Activated T-cell treated with anti-CD3 and anti-CD28 coated beads, Interleukin-2, amount 50 U/mL, for 72 hours (primary cell): ENCODE measurements around the gene CPO. TPM values are rescaled to one million over a fixed set of nuclear protein-coding genes. Genes with fewer than 3 reads are reported as not detected.

Source experiments
- ATAC-seq, 2 donors: fragments of 150-1000 bp; cut with Tn5 transposase; replicated peaks in 1 of 2; 2 replicates each; pipeline ENCODE4 v1.10.0; 2021; ENCODE audit warnings: moderate library complexity in 2 of 2, mild to moderate bottlenecking in 1 of 2
- DNase-seq, 2 donors: peaks; one replicate each; pipeline ENCODE4 v3.0.0; 2021 to 2022; ENCODE audit warnings: mixed read lengths in 1 of 2
- H3K27ac Mint-ChIP-seq: one replicate; pipeline ENCODE4 v1.8.0; 2022; ENCODE audit warnings: mild to moderate bottlenecking, moderate library complexity, mixed read lengths
- H3K27me3 Mint-ChIP-seq: one replicate; pipeline ENCODE4 v1.8.0; 2022; ENCODE audit warnings: low read depth, mixed read lengths
- H3K36me3 Mint-ChIP-seq, 2 donors: one replicate each; pipeline ENCODE4 v1.8.0; 2022; ENCODE audit warnings: mixed read lengths in 2 of 2, mild to moderate bottlenecking in 1 of 2; ENCODE audit not compliant: insufficient read depth in 2 of 2
- H3K4me1 Mint-ChIP-seq: one replicate; pipeline ENCODE4 v1.8.0; 2022; ENCODE audit warnings: low read depth, mixed read lengths
- H3K4me3 Mint-ChIP-seq, 2 donors: one replicate each; pipeline ENCODE4 v1.8.0; 2022; ENCODE audit warnings: mild to moderate bottlenecking in 2 of 2, mixed read lengths in 2 of 2, moderate library complexity in 2 of 2
- H3K9me3 Mint-ChIP-seq, 2 donors: one replicate each; pipeline ENCODE4 v1.8.0; 2022; ENCODE audit warnings: mixed read lengths in 2 of 2
- total RNA-seq, 2 donors: library from RNA; stranded (reverse); gene quantifications; one replicate each; pipeline ENCODE4 v1.2.3, GENCODE V29; 2022

The CPO gene
- total RNA-seq, 2 donors from 2014 or later, result 0.21 TPM; not detected in 1

- ATAC-seq (no peak), DNase-seq (no peak)
- Mint-ChIP-seq H3K36me3 (peaks cover 3 to 6% of the 10 kb centered on the region in 2 donors), H3K27me3 (no peaks in the 10 kb centered on the region), H3K9me3 (no peaks in the 10 kb centered on the region), H3K27ac (no peak overlapping the region), H3K4me3 (no peak overlapping the region), H3K4me1 (peaks cover 15% of the 10 kb centered on the region)
Measured at GRCh38 chr2:206993964-206994363, 54.6 kb downstream of the CPO start.

DNA sequence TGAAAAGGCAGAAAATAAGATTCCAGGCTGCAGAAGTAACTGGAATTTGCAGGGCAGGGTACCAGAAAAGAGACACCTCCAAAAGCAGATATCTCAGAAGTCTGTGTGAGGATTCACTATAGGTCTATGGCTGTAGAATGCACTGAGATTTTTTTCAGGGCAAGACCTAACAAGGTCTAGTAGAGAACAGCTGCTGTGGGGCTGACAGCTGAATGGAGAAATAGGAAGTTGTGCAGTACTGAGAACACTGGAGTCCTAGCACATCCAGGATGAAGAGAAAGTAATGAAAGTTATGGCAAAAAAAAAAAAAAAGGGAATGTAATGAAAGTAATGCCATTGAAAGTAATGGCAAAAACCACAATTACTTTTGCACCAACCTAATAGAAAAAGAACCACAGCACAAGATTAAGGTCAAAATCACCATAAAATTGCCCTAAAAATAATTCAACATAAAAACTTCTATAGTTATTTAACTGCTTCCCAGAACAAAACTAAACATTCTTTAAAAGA, 57.3 kb downstream of the CPO start:
- peaks cover 3 to 7% of the 10 kb centered on the region in 2 donors for H3K36me3 Mint-ChIP-seq
- no peak for ATAC-seq
- H3K9me3 Mint-ChIP-seq, result peaks cover 0 to 4% of the 10 kb centered on the region in 2 donors
- no peak overlapping the region for H3K27ac Mint-ChIP-seq
- DNase-seq, result no peak
- H3K4me1 Mint-ChIP-seq, result peaks cover 9% of the 10 kb centered on the region
- H3K4me3 Mint-ChIP-seq, result no peak overlapping the region
- no peaks in the 10 kb centered on the region for H3K27me3 Mint-ChIP-seq

DNA sequence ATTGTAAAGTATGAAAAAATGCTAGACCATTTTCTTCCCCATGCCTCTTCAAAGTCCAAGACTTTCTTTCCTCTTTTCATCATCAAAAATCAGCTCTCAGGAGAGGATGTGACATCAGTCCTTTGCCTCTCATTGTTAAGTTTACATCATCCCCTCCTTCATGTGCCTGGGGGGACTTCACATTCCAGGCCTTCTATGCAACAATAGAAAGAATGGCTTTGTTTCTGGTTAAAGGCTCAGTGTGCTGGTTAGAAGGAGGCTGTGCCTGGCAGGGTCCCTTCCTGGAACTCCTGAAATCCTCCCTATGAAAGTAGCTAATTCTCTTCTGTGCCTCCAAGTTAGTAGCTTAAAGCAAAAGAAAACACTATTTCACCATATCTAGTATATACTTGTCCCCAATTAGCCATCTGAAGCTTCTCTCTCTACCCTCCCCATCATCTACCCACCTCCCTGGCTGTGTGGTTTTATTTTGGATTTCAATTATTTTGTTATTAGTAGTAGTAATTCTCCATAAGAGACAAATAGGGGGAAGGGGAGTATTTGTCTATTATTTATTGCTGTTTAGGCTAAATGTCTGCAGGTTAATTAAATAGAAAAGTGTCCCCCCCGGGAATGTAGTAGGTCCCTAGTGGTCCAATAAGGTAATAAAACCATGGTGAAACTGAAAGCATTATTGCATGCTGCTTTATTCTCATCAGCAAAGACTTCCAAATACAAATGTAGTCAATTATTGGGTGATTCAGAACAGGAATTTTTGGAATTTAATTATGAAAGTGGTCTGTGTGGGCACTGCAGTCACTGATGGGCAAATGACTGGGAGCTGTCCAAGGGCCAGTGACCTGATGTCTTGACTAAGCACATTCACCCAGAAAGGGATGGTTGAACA, 69.0 kb downstream of the CPO start:
- H3K36me3 Mint-ChIP-seq, result no peaks in the 10 kb centered on the region
- no peaks in the 10 kb centered on the region for H3K4me1 Mint-ChIP-seq
- no peak for DNase-seq
- no peak overlapping the region for H3K27ac Mint-ChIP-seq
- no peak for ATAC-seq
- H3K27me3 Mint-ChIP-seq, result no peaks in the 10 kb centered on the region
- H3K4me3 Mint-ChIP-seq, result no peak overlapping the region
- peaks cover 2 to 3% of the 10 kb centered on the region in 2 donors for H3K9me3 Mint-ChIP-seq

- Mint-ChIP-seq H3K4me3 (no peak overlapping the region), H3K27me3 (no peaks in the 10 kb centered on the region), H3K9me3 (no peaks in the 10 kb centered on the region), H3K36me3 (no peaks in the 10 kb centered on the region), H3K27ac (no peak overlapping the region), H3K4me1 (no peaks in the 10 kb centered on the region)
- ATAC-seq, result no peak
- no peak for DNase-seq
Measured at GRCh38 chr2:207012461-207012860, 73.1 kb downstream of the CPO start.

GRCh38 chr2:207014424-207014823, 75.1 kb downstream of the CPO start:
- Mint-ChIP-seq H3K9me3 (no peaks in the 10 kb centered on the region), H3K36me3 (no peaks in the 10 kb centered on the region), H3K4me3 (no peak overlapping the region), H3K4me1 (no peaks in the 10 kb centered on the region), H3K27me3 (no peaks in the 10 kb centered on the region), H3K27ac (no peak overlapping the region)
- ATAC-seq, result no peak
- DNase-seq, result no peak

- Mint-ChIP-seq H3K4me1 (no peaks in the 10 kb centered on the region), H3K27me3 (no peaks in the 10 kb centered on the region), H3K4me3 (no peak overlapping the region), H3K27ac (no peak overlapping the region), H3K9me3 (no peaks in the 10 kb centered on the region), H3K36me3 (no peaks in the 10 kb centered on the region)
- ATAC-seq, result no peak
- DNase-seq, result no peak
Measured at GRCh38 chr2:207015901-207016300, 76.6 kb downstream of the CPO start.

Other genes starting within 250 kb of the CPO start
- gene DYTN, start 221.1 kb upstream of the CPO start, total RNA-seq, result not detected
- under 1 TPM; 0.56 to 0.96 TPM for gene MDH1B, start 174.2 kb upstream of the CPO start, total RNA-seq
- 10 to 100 TPM; 24.9 to 26.6 TPM for gene FASTKD2, start 173.9 kb upstream of the CPO start, total RNA-seq
- gene KLF7, start 226.4 kb downstream of the CPO start, total RNA-seq, result 10 to 100 TPM; 31.2 to 43.4 TPM